GM04504 (cell line): ENCODE data around the gene HEPHL1.

Experiments used
- DNase-seq: peaks from one replicate; pipeline ENCODE4 v3.0.0-alpha.2; 2012; ENCODE audit warnings: low read depth

The HEPHL1 gene

DNA sequence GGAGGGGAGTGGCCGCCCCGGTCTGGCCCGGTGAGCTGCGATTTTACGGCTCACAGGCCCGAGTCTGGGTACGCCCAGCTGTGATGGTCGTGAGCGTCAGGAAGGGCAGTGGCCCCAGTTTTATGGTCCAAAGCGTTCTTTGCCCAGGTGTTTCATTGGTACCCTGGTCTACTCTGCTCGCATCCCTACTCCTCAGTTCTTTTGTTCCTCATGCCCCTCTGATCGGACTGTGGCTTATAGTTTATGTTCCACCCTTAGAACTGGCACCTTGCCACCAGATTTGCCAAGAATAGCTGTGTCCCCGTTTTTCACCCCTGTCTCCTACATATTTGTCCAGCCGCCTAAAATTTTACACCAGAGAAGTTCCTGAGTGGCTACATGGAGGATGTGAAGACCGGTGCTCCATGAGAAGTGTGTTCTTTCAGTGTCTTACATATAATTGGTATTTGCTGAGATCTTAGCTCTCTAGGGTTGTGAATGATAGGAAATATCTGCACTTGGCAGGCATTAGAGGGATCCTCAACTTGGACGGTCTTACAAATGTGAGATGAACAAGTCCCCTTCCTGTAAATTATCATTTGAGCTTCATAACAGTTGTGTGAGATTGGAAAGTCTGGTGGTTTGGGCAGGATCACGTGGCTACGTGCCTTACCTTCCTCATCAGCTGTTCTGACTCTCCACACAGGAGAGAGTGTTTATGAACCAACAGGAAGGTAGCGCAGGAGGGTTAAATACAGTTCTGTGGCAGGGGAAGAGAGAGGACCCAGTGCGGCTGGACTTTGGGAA, 108.6 kb downstream of the HEPHL1 start:
- no peak for DNase-seq

DNA sequence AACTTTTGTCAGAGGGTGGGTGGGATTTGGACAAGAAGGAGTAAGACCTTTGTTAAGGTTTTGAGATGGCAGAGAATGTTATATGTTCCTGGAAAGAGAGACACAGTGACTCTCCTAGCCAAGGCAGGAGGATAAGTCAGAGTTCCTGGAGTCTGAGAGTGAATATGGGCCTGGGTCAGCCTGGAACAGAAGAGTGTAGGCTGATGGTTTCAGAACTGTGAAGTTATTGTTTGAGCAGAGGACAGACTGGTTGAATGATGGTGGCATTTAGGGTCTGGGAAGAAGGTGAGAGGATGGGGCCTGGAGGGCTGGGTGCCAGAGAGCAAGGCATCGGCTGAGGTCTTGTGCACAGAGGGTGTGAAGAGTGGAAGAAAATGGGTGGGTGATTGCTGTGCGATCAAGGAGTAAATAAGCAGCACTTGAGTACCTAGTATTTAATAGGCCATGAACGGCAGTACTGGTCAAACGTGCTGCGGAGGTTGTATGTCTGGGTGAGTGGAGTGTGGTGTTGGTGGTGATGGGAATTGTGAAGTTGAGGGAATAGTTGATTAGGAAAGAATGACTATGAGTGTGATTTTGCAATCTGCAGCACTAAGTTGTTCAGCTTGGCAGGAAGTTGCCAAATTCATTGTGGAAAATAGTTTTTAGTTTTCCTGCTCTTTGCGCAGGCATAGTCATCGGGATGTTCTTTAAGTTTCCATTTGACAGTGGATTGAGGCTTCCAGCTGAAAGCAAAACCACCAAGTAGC, 109.3 kb downstream of the HEPHL1 start:
- DNase-seq = peak; percentile 84

GRCh38 chr11:94131047-94131717, 110.0 kb downstream of the HEPHL1 start:
- DNase-seq = no peak

GRCh38 chr11:94131718-94132115, 110.6 kb downstream of the HEPHL1 start:
- DNase-seq = no peak

DNA sequence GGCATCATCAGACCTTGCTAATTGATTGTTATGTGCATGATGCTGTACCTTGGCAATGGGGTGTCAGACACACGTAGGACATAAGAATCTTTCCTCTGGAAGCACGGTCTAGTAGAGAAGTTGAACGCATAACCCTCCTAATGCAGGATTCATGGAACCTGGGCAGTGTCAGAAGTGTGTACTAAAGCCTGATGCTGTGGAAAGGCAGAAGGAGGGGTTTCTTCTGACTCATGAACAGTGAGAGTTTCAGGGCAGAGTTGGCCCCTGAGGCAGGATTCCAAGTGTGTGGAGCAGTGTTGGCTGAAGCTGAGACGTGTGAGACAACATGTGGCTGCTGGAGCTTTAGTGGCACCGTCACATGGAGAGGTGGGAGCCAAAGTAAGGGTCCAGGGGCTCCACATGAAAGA, 111.0 kb downstream of the HEPHL1 start:
- peak; percentile 76 for DNase-seq

GRCh38 chr11:94132823-94133408, 111.8 kb downstream of the HEPHL1 start:
- no peak for DNase-seq

DNA sequence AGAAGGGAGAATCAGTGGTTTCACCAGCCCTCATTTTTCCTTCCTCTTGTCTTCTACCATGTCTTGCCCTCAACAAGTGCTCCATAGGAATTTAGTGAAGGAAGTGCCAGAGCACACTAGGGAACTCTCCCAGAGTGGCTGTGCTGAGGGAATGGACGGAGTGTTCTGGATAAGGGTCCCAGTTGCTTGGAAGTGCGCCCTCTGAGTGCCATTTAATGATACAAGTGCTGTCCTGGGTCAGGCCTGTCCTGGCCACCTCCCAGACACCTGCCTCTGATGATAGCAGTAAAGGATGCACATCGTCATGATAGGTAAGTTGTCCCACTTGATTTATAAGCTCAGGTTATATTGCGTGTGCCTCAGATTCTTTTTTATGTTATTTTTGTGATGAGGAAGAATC, 112.6 kb downstream of the HEPHL1 start:
- no peak for DNase-seq

DNA sequence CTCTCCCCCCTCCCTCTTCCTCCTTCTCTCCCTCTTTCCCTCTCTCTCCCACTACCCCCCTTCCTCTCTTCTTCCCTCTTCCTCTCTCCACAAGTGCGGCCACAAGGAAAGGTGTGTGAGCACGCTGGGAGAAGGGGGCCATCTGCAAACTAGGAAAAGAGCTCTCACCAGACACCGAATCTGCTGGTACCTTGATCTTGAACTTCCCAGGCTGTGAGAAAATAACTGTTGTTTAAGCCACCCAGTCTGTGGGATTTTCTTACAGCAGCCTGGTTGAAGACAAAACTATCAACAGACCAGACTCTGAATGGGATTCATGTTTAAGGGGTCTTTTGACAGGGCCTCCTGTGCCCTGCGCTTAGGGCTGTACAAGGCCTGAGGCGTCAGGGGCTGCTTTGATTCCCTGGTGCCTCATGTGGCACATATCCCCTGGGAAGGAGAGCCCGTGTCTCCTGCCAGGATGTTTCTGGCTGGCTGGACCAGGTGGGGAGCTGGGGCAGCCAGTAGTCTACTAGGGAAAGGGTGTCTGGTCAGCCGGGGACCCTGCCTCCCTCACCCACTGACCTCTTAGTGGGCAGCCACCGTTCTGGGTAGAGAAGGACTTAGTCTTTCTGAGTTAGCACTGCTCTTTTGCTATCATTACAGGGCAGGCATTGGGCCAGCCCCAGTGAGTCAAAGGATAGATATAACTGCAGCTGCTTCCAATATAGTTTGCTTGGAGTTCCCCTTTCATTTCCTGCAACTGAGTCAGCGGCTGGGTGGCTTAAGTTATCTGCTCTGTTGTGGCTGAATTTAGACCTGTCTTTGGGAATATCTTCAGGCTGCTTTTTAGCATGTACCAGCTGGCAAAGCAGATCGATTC, 113.7 kb downstream of the HEPHL1 start:
- peak; percentile 87 for DNase-seq

GRCh38 chr11:94139416-94139815, 118.3 kb downstream of the HEPHL1 start:
- no peak for DNase-seq

DNA sequence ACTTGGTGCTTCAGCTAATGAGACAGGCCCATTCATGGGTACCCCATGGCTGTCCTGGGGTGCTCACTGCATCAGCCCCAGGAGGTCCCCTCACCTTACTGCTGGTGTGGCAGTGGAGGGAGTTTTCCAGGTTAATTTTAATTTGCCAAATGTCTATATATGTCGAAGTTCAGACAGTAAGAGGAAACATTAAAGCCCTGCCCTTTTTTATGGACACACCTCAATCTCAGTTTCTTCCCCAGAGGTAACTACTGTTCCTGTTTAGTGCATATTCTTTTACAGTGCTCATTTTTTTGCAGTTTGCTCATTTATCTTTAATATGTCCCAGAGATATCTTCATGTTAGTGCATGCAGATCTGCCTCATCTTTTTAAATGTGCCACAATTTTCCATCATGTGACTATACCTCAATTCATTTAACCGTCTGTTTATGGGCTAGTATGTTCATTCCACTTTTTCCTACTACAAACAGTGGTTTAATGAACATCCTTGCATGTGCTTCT, 119.1 kb downstream of the HEPHL1 start:
- no peak for DNase-seq

GRCh38 chr11:94141511-94142307, 120.6 kb downstream of the HEPHL1 start:
- no peak for DNase-seq

- DNase-seq = no peak
Observed at GRCh38 chr11:94142308-94143281, 121.4 kb downstream of the HEPHL1 start.

DNA sequence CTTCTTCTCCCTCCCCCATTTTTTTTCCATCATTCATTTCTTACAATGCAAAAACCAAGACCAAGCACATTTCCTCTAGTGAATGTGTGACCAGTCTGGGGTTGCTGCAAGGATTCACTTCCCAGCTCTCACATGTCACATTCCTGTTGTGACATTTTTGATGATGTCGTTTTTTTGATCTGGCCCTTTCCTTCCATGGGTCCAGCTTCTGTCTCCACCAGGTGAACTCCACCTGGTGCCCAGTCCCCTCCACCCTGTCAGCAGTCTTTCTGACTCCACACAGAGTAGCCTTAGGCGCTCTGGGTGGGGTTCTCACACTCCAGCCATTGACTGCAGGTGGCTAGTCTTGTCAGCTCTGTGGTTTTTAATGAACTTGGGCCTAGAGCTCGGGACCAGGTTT, 123.1 kb downstream of the HEPHL1 start:
- DNase-seq = no peak

DNA sequence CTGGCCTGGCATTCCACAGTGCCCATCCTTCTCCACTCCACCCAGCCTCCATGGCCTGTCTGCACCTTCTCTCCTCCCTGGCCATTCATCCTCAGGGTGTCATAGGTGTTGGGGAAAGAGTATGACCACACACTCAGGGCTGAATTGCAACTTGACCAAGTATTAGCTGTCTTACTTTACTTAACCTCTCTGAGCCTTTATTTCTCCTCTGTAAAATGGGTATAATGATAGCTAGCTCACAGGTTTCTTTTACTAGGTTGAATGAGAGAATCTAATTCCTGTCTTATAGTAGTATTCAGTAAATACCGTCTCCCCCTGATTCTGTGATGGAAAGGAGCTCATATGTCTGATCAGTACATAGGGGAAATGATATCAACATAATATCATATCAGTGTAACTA, 123.5 kb downstream of the HEPHL1 start:
- DNase-seq = no peak

- DNase-seq = no peak
Observed at GRCh38 chr11:94145431-94145830, 124.3 kb downstream of the HEPHL1 start.

DNA sequence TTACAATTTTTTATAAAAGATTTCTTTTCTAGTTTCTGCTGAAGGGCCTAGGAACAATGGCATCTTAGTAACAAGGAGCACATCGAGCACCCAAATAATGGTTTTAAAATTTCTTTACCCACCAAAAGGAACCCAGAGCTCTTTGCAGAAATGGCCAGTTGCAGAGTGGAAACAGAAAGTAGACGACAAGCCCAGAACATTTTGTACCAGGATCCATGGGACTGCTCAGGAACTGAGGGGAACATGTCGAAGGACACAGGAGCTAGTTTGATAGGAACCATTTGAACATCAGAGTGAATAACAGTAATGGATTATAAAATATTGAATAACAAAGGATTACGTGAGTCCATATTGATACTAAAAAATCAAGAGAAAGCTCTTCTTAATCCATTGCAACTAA, 124.8 kb downstream of the HEPHL1 start:
- no peak for DNase-seq

- DNase-seq = no peak
Observed at GRCh38 chr11:94147433-94147845, 126.3 kb downstream of the HEPHL1 start.

DNA sequence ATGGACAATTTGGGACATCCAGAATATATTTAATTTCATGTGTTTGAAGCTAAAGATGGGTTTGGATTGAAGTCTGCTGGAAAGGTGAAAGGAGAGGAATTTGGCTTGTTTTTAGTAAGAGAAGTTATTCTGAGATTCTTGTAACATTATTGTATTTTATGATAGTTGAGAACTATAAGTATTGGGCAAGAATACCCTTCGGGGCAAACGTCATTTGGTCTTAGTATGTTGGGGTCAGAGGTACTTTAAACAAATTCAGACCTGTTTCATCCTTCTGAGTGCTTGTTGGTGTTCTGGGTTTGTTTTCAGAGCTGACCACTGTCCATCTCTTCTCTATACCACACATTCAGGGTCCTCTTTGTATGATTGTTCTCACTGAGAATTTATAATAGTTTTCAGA, 127.0 kb downstream of the HEPHL1 start:
- no peak for DNase-seq

GRCh38 chr11:94149431-94150017, 128.4 kb downstream of the HEPHL1 start:
- no peak for DNase-seq
